Left hindlimb (tissue), 1 donor: ENCODE measurements around the gene ADAM17.
"Not testable (repeated sequence)": the region's sequence is repeated elsewhere in the genome, so short reads cannot be mapped to it uniquely, and the experiment has no call there.

Source experiments
- DNase-seq: peaks from one replicate; pipeline ENCODE4 v3.0.0-alpha.2; 2018

The ADAM17 gene

DNA sequence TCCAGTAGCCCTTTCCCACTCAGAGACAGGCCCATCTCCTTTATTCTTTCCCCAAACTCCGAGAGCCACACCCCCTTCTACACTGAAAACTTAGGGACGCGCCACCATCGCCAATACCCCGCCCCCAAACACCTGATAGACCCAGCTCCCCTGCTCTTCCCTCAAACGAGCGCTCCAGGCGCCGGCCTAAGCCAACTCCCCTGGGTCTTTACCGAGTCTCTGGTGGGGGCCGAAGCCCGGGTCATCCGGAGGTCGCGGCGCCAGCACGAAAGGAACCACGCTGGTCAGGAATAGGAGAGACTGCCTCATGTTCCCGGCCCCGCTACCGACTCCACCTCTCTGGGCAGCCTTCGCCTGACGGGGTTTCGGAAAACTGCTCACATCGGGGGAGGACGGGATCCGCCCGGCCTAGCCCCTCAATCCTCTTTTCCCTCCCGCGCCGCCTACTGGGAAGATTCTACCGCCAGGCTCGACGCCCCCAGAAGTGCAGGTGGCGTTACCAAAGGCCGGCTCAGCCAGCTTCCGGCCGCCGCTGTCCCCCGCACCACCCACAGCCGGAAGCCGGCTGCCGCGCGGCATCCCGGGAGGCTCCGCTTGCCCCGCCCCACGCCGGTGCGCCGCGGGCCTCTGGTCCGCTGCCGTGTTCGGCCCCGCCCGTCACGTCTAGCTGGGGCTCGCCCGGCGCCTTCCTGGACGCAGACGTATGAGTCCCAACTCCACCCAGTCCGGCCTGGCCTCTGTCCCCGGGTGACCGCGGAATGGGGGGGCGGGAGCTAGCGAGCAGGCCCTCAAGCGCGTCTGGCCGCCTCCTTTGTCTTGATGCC is at the start of gene ADAM17:
TSS of gene ADAM17 (minus strand) at position 534 of the 824 bp plus-strand sequence. CDS start at position 309, 225 bp downstream.
- DNase-seq, result peak; percentile 97

DNA sequence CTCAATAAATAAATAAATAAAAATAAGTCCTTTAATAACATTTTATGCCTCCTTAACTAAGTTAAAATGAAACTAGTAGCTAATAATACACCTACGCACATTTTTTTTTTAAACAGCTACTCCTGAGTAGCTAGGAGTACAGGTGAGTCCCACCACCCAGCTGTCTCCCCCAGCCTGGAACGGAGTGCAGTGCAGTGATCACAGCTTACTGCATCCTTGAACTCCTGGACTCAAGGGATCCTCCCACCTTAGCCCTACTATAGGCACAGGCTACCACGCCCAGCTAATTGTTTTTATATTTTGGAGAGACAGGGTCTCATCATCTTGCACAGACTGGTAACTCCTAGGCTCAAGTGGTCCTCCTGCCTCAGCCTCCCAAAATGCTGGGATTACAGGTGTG is 46.8 kb upstream of the ADAM17 start:
- DNase-seq, result no peak

DNA sequence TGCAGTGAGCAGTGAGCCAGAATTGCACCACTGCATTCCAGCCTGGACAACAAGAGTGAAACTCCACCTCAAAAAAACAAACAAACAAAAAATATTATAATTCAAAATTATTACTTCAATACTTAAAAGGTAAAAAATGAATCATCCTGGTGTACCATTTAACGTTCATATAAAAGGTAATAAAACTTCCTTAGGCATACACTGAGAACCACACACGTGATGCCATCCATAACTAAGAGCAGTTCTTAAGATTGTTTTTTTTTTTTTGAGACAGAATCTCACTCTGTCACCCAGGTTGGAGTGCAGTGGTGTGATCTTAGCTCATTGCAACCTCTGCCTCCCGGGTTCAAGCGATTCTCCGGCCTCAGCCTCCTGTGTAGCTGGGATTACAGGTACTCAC is 45.8 kb upstream of the ADAM17 start:
- no peak for DNase-seq

DNA sequence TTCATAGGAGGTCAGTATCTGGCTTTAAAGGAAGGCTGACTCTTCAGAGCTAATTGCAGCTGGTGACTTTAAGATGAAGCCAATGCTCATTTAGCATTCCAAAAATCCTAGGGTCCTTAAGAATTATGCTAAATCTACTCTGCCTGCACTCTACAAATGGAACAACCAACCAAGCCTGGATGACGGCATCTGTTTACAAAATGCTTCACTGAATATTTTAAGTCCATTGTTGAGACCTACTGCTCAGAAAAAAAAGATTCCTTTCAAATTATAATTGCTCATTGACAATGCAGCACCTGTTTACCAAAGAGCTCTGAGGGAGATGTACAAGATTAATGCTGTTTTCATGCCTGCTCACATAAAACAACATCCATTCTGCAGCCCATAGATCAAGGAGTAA is 43.8 kb upstream of the ADAM17 start:
- no peak for DNase-seq

DNA sequence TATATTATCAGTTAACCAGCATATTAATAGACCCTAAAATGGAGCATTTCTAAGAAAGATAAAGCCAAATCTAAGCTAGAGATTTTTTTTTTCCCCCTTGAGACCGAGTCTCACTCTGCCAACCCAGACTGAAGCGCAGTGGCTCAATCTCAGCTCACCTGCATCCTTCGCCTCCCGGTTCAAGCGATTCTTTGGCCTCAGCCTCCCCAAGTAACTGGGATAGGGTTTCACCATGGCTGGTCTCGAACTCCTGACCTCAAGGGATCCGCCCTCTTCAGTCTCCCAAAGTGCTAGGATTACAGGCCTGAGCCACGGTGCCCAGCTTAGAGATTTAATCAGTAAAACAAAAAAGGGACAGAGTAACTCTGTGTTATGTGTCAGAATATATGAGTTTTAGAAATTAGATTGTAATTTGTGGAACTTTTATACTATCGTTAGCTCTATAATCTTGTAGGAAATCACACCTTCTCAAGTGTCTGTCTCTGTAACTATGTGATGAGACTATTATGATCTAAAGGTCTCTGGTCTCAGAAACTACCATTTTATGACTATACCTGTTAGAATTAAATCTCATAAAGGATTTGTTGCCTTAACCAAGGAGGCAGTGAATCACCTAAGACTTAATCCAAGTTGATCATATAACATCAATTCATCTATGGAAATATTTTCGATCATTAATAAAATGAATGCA is 41.1 kb upstream of the ADAM17 start:
- no peak for DNase-seq

DNA sequence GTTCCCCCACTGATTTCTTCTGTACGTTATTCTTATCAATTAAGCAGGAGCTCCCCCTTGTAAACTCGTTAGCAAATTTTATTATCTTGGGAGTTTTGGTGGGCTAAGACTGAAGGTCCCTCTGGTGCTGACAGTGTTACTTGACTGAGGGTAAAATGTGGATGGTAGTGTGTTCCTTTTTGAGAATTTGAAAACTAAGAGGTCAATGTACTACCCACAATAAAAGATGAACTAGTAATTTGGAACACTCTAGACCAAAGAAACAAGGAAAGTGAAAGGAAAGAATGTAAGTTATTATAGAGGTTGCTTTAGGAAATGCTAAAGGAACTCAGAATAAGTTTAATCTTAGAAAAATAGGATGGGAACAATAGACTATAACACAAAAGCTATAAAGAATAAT is 40.1 kb upstream of the ADAM17 start:
- DNase-seq, result no peak

DNA sequence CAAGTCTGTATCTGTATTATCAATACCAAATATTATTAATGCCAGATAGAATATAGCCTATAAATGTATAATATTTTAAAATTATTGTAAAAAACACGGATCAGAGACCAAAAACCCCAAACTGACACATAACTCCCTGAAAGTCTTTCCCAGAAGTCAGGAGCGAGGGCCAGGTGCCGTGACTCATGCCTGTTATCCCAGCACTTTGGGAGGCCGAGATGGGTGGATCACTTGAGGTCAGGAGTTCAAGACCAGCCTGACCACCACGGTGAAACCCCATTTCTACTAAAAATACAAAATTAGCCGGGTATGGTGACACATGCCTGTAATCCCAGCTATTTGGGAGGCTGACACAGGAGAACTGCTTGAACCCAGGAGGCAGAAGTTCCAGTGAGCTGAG is 39.6 kb upstream of the ADAM17 start:
- not testable (repeated sequence) for DNase-seq

DNA sequence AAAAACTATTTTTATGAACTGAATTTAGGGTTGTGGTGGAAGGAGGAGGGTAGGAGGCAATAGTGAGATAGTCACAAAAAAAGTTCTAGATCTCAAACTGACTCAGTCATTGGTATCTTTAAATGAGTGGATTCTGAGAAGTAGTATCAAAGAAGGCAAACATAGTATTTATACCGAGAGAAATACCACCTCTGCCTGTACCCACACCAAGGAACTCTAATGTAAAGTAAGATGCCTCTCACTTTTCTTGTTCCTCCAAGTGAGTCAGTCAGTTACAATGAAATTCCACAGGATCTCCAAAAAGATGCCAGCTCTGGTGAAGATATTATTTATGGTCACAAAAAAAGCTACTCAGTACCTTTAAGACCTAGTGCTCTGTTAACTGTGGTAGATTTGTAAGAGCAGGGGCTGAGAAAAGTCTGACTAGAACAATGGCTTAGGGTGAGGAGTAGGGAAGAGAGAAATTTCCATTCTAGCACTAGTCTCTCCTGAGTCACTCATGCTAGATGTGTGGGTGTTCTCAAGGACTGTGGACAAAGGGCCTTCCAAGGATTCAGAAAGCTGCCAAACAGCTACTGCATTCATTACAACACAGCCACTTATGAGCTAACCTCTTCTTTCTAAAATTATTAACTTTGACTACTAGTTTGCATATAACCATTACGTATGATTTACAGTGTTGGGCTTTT is 38.9 kb upstream of the ADAM17 start:
- no peak for DNase-seq

DNA sequence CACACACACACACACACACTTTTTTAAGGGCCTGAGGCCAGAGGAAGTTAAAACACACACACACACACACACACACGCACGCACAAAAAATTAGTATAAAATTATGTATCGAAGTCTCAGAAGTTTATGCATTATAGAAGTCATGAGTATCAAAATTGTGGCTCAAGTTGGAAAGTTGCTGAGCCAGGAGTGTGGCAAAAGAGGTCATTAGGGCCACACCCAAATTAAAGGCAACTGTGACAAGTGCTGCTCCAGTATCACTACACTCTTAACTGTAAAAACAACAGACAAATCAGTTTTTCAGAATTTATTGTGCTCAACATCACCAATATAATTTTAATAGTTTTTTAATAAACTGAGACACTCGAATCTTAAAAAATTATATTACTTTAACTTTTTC is 38.3 kb upstream of the ADAM17 start:
- no peak for DNase-seq

DNA sequence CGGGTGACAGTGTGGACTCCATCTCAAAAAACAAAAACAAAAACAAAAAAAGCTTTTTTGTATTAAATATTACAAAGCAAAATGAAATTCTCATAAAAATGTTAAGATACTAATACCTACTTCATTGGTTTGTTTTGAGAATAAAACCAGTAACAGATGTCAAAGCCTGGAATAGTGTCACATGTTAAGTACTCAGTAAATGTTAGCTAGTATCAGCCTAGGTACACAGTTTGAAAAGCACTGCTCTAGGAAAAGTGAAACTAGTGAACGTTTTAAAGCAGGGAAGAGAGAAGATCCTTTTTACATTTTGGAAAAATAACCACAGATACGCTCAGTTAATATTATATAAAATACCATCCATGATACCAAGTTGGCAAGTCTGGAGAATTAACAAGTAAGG is 37.1 kb upstream of the ADAM17 start:
- no peak for DNase-seq

DNA sequence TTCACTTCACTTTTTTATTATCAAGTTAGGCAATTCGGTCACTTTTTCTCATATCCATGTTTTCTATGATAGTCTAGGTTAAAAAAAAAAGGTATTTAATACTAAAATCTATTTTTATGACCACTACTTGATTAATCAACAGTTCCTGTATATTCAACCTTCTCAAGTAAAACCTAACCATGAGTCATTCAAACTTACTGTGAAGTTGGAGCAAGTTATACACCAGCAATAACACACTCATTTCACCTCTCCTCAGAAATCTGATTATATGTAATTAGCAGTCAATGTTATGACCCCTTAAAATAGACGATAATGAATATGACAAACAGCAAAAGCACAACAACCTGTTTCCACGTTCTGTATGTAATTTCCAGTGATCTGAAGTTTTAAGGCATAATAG is 35.0 kb upstream of the ADAM17 start:
- no peak for DNase-seq

DNA sequence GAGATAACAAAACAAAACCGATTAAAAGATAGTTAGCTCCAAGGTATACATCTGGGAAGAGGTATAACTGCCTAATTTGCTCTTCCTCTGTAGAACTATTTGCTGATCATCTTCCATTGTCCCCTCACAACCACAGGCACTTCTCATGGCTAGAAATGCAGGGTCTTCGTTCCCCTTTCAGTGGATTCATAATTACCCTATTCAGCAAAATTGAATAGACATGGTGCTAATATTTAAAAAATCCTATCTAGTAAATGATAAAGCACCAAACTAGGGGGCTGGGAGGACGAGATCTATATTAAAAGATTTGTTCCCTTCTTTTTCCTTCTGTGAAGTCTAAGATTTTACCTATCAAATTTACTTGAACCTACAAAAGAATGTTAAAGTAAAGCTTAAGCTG is 30.8 kb upstream of the ADAM17 start:
- DNase-seq, result no peak

DNA sequence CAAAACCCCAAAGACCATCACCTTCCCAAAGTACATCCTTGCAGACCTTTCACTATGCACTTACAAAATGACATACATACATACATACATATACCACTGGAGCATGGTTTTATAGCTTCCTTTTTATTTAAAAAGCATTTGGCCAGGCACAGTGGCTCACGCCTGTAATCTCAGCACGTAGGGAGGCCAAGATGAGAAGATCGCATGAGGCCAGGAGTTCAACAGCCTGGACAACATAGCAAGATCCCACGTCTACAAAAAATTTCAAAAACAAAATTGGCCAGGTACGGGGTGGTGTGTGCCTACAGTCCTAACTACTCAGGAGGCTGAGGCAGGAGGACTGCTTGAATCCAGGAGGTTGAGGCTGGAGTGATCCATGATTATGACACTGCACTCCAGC is 29.9 kb upstream of the ADAM17 start:
- no peak for DNase-seq

DNA sequence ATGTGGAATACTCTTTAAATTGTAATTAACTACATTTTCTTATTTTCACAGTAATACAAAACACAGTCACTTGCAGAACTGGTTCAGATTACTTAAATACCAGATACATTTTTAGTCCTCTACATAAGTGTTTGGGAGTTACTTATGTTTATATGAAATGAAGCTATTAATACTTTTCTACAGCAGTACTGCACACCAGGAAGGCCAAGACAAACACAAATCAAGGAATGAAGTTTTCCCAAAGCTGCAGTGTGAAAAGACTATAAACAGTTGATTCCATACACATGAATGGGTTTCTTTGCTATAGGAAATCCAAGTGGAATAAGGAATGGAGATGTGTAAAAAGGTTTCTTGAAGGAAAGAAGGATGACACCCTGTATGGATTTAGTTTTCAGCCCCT is 29.3 kb upstream of the ADAM17 start:
- DNase-seq, result not testable (repeated sequence)

DNA sequence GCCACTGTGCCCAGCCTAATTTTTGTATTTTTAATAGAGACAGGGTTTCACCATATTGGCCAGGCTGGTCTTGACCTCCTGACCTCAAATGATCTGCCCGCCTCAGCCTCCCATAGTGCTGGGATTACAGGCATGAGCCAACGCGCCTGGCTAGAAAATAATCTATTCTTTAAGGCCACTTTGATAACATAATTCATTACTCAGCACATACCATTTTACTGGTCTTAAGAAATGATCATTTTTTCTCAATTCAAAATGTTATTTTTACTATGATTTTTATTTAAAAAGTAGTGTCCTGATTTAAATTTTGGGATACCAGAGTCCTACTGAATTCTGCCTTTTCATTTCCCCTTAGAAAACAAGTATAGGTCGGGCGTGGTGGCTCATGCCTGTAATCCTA is 27.0 kb upstream of the ADAM17 start:
- no peak for DNase-seq

DNA sequence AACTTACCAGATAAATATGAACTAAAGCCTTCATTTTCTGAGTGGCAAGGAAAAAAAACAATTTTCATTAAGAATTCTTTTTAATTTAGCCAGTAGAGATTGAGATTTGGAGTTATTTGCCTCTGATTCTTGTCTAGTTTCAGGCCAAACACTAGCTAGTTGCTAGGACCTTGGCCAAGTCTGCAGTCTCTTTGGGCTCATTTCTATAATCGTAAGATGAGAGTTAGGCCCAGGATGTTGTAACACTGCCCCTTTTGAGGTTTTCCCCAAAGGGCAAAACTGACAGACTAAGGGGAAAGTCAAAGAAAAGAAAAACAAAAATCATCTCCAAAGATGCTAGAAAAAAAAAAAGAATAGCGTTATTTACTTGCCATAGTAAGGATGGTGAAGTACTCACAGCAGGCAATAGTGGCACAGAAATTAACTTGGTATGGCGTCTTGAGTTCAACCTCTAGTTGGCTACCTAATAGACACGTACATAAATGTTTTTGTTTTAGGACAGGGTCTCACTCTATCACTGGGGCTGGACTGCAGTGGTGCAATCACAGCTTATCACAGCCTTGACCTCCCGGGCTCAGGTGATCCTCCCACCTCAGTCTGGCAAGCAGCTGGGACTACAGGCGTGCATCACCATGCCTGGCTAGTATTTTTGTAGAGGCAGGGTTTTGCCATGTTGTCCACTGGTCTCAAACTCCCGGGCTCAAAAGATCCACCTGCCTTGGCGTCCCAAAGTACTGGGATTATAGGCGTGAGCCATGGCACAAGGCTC is 23.0 kb upstream of the ADAM17 start:
- no peak for DNase-seq

DNA sequence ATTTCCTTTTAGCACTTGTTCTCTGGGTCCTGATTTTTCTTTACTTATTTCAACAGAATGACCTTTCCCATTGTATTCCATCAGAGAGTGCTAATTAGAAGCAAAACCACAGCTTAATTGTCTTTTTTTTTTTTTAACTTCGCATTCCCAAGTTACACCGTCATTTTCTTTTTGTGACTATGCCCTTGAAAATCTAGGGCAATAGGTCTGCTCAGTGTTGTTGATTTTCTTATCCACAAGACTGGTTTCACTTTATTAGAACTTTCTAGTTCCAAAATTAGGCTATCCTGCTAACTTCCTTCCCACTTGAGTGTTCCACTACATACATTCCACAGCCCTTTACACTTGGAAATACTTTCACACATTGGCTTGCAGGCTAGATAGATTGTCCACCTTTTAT is 18.7 kb upstream of the ADAM17 start:
- no peak for DNase-seq

DNA sequence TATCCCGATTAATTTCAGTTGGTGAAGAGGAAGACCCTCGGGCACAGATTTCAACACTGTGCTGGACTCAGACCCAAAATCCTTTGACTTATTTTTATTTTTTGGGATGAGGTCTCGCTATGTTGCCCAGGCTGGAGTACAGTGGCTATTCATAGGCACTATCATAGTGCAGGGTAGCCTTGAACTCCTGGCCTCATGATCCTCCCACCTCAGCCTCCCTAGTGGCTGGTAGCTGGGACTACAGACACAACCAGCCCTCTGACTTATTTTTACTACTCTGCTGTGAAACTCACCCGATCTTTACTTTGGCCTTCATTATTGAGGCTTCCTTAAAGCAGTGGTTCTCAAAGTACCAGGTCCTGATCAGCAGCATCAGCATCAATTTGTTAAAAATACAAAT is 18.2 kb upstream of the ADAM17 start:
- DNase-seq, result no peak

DNA sequence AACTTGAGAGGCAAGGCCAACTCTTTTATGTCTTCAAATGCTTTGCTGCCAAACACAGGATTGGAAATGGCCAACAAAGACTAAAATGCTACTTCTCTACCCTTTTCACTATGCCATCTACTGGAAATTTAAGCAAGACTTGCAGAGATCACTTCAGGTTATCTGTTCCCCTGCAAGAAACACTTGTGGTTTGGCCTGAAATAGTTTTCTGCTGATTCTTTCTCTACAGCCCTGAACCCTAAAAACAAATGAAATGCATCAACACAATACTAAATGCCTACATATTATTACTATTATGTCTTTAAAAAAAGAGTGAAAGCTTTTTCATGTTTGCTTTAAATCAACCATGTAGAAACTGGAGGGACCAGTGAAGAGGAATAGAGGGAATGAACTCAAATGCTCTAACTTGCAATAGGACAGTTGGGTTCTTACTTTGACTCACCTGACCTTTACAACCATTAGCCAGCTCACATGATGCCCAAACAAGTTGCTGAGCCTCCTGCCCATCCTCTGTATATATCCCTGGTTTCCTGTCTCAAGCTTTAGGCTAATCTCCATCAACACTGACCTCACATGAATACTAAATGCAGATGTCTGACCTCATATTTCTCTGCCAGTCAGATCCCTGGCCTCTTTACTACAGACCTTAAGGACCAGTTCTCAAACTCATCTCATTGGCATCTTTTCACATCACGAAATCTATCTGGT is 17.5 kb upstream of the ADAM17 start:
- DNase-seq, result no peak

DNA sequence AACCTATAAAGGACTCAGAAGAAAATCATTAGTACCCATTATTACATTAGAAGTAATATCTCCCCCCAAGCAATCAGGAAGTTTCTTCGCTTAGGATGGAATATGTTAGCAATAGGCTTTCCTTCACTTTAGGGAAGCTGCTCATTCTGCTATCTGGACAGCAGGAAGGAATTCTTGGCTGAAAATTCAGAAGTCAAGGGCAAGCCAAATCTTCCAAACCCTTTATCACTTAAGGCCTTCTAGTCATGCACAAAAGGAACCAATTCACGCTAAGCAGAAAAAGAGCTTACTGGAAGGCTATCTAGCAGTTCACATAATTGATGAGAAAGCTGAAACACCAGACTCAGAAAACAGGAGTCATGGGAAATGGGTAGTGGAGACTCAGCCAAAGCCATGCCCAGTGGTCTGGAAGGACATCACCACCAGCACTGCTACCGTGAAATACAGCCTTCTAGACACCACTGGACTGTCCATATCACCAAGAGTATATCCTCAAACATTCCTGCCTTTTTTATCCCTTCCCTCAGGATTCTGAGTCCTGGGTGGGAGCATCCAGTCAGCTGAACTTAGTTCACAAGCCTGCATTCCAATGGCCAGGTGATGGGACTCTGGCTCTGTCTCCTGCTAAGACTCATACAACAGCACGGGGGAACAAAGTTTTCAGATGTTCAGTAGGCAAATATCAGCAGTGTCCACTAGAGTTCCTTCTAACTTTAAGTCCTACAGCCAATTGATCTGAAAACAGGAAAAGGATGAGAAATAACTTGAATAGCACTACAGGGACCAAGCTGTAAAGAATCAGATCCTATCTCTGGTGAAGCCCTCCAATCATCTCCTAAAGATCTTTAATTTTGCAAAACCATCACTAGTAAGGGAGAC is 14.8 kb upstream of the ADAM17 start:
- DNase-seq, result no peak

DNA sequence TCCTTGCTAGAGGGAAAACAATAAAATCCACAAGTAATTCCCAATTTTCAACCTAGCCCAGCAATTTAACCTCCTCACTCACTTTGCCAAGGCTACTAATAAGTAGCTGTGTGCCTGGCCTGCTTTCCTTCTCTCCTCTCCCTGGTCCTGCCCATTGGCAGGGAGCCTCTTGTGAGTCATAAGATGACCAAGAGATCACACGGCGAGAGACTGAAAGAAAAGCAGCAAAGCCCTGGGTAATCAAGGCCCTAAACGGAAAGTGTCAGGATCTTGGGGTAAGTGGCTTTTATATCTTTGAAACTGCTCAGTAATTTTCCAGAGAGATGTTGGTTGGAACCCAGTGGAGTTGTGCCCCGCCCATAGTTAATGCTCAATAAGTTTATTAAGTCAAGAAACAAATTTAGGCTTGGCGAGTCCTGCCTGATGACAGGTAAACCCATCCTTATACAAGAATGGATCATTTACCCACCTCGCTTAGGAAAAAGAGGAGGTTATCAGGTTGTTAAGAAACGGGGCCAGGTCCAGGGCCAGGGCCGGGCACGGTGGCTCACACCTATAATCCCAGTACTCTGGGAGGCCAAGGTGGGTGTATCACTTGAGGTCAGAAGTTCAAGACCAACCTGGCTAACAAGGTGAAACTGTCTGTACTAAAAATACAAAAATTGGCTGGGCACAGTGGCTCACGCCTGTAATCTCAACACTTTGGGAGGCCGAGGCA is 10.0 kb upstream of the ADAM17 start:
- DNase-seq, result peak; percentile 67
